ENCODE results near the gene EHMT1.
A peak's percentile ranks its signal among the peaks of the same experiment; 100 is the strongest.

EHMT1 gene

GRCh38 chr9:137648396-137648795 lies 29.6 kb downstream of the EHMT1 start:
- DNase-seq = no peak

- DNase-seq = no peak
These were observed 30.7 kb downstream of the EHMT1 start for GRCh38 chr9:137649553-137649952.

- DNase-seq = no peak
These were observed 31.5 kb downstream of the EHMT1 start for GRCh38 chr9:137650259-137650658.

- DNase-seq = no peak
These were observed 32.0 kb downstream of the EHMT1 start for GRCh38 chr9:137650779-137651178.

GRCh38 chr9:137656416-137656815 lies 37.6 kb downstream of the EHMT1 start:
- DNase-seq = no peak

- DNase-seq = no peak
These were observed 38.8 kb downstream of the EHMT1 start for GRCh38 chr9:137657606-137658005.

GRCh38 chr9:137658781-137659180 lies 40.0 kb downstream of the EHMT1 start:
- no peak for DNase-seq

- DNase-seq = no peak
These were observed 41.3 kb downstream of the EHMT1 start for GRCh38 chr9:137660144-137660543.

- DNase-seq = no peak
These were observed 44.8 kb downstream of the EHMT1 start for GRCh38 chr9:137663584-137663983.

GRCh38 chr9:137664676-137665075 lies 45.9 kb downstream of the EHMT1 start:
- no peak for DNase-seq

GRCh38 chr9:137665226-137665625 lies 46.4 kb downstream of the EHMT1 start:
- no peak for DNase-seq

- DNase-seq = no peak
These were observed 47.1 kb downstream of the EHMT1 start for GRCh38 chr9:137665697-137666512.

- DNase-seq = peak; percentile 24
These were observed 47.7 kb downstream of the EHMT1 start for GRCh38 chr9:137666513-137666822.

- peak; percentile 75 for DNase-seq
These were observed 48.3 kb downstream of the EHMT1 start for GRCh38 chr9:137666955-137667670.

- no peak for DNase-seq
These were observed 49.4 kb downstream of the EHMT1 start for GRCh38 chr9:137668203-137668602.

- no peak for DNase-seq
These were observed 50.5 kb downstream of the EHMT1 start for GRCh38 chr9:137669261-137669672.

GRCh38 chr9:137670391-137671195 lies 51.8 kb downstream of the EHMT1 start:
- DNase-seq = no peak

- DNase-seq = no peak
These were observed 52.4 kb downstream of the EHMT1 start for GRCh38 chr9:137671196-137671538.

- DNase-seq = no peak
These were observed 52.9 kb downstream of the EHMT1 start for GRCh38 chr9:137671721-137672120.

- DNase-seq = no peak
These were observed 54.3 kb downstream of the EHMT1 start for GRCh38 chr9:137672907-137673791.

- DNase-seq = no peak
These were observed 55.1 kb downstream of the EHMT1 start for GRCh38 chr9:137673886-137674285.

- no peak for DNase-seq
These were observed 55.6 kb downstream of the EHMT1 start for GRCh38 chr9:137674307-137674975.
